ENCODE results near the gene METTL1. TPM values are rescaled to one million over a fixed set of nuclear protein-coding genes. Genes with fewer than 3 reads are reported as not detected.

Gene METTL1
- total and polyA plus RNA-seq, 3 donors from 2014 or later = 16.7 to 28.8 (median 22.8) TPM

GRCh38 chr12:57796996-57797395 is 25.1 kb upstream of the METTL1 start:
- Histone ChIP-seq H3K27me3 (no peaks in the 10 kb centered on the region), H3K36me3 (ENCODE audit: low read depth, missing control alignments) (no peaks in the 10 kb centered on the region), H3K27ac (no peak overlapping the region), H3K9me3 (no peaks in the 10 kb centered on the region), H3K4me1 (no peaks in the 10 kb centered on the region), H3K4me3 (no peak overlapping the region)
- 97 to 100% methylated on average over 1 of the region's 1 CpG for WGBS, 2 donors
- DNase-seq = no peak
- intact Hi-C loops (cut with DNase I; ENCODE audit: low total_unique reads) = no loop called here
- TF ChIP-seq POLR2A (IDR thresholded peaks at IDR 0.05) = no peak
- TF ChIP-seq CTCF (IDR thresholded peaks at IDR 0.05) = no peak

- no peaks in the 10 kb centered on the region for H3K4me1 ChIP-seq
- no peaks in the 10 kb centered on the region for H3K9me3 ChIP-seq
- H3K36me3 ChIP-seq (ENCODE audit: low read depth, missing control alignments) = no peaks in the 10 kb centered on the region
- TF ChIP-seq CTCF (IDR thresholded peaks at IDR 0.05) (no peak), POLR2A (IDR thresholded peaks at IDR 0.05) (no peak)
- intact Hi-C loops (cut with DNase I; ENCODE audit: low total_unique reads) = no loop called here
- H3K4me3 ChIP-seq = no peak overlapping the region
- WGBS, 2 donors = 90 to 95% methylated on average over 6 of the region's 6 CpGs
- no peaks in the 10 kb centered on the region for H3K27me3 ChIP-seq
- no peak overlapping the region for H3K27ac ChIP-seq
- no peak for DNase-seq
Observed at GRCh38 chr12:57795354-57795753, 23.4 kb upstream of the METTL1 start.

- H3K27ac ChIP-seq = no peak overlapping the region
- intact Hi-C loops (cut with DNase I; ENCODE audit: low total_unique reads) = no loop called here
- DNase-seq = no peak
- no peaks in the 10 kb centered on the region for H3K9me3 ChIP-seq
- H3K27me3 ChIP-seq = no peaks in the 10 kb centered on the region
- WGBS, 2 donors = 76 to 80% methylated on average over 1 of the region's 1 CpG
- no peak overlapping the region for H3K4me3 ChIP-seq
- TF ChIP-seq POLR2A (IDR thresholded peaks at IDR 0.05) (no peak), CTCF (IDR thresholded peaks at IDR 0.05) (no peak)
- H3K4me1 ChIP-seq = no peaks in the 10 kb centered on the region
- H3K36me3 ChIP-seq (ENCODE audit: low read depth, missing control alignments) = no peaks in the 10 kb centered on the region
Observed at GRCh38 chr12:57793920-57794319, 22.0 kb upstream of the METTL1 start.

GRCh38 chr12:57783861-57784260 is 12.0 kb upstream of the METTL1 start:
- no peak for DNase-seq

More at GRCh38 chr12:57783861-57784260, 12.0 kb upstream of the METTL1 start:
- no peak for TF ChIP-seq CTCF (IDR thresholded peaks at IDR 0.05)
- TF ChIP-seq POLR2A (IDR thresholded peaks at IDR 0.05) = no peak
- 64 to 79% methylated on average over 11 of the region's 11 CpGs for WGBS, 2 donors
- H3K36me3 ChIP-seq (ENCODE audit: low read depth, missing control alignments) = no peaks in the 10 kb centered on the region
- H3K4me3 ChIP-seq = peak overlapping the region in 1 of 2 donors; percentile 87
- peaks cover 10% of the 10 kb centered on the region for H3K4me1 ChIP-seq
- H3K27ac ChIP-seq = no peak overlapping the region
- no peaks in the 10 kb centered on the region for H3K27me3 ChIP-seq
- intact Hi-C loops (cut with DNase I; ENCODE audit: low total_unique reads) = no loop called here
- no peaks in the 10 kb centered on the region for H3K9me3 ChIP-seq
